GM12873 (cell line): ENCODE results near the gene RAB5B.
A peak's percentile ranks its signal among the peaks of the same experiment; 100 is the strongest.

Experiments used
- TF ChIP-seq, protein P1 (sequence below): IDR thresholded peaks from 2 replicates; pipeline ENCODE4 v1.5.1; 2012; ENCODE audit warnings: low read depth, mild to moderate bottlenecking, moderate library complexity, low read length, control low read depth; ENCODE audit not compliant: insufficient read depth; ENCODE audit errors: missing control alignments

RAB5B gene

GRCh38 chr12:56020423-56021184 is 46.7 kb downstream of the RAB5B start, which contains the start of gene IKZF4:
TSS of gene IKZF4 (plus strand) at chr12:56021043. CDS start at chr12:56021494, 451 bp downstream.
- TF ChIP-seq, protein P1, sequence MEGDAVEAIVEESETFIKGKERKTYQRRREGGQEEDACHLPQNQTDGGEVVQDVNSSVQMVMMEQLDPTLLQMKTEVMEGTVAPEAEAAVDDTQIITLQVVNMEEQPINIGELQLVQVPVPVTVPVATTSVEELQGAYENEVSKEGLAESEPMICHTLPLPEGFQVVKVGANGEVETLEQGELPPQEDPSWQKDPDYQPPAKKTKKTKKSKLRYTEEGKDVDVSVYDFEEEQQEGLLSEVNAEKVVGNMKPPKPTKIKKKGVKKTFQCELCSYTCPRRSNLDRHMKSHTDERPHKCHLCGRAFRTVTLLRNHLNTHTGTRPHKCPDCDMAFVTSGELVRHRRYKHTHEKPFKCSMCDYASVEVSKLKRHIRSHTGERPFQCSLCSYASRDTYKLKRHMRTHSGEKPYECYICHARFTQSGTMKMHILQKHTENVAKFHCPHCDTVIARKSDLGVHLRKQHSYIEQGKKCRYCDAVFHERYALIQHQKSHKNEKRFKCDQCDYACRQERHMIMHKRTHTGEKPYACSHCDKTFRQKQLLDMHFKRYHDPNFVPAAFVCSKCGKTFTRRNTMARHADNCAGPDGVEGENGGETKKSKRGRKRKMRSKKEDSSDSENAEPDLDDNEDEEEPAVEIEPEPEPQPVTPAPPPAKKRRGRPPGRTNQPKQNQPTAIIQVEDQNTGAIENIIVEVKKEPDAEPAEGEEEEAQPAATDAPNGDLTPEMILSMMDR: no peak

DNA sequence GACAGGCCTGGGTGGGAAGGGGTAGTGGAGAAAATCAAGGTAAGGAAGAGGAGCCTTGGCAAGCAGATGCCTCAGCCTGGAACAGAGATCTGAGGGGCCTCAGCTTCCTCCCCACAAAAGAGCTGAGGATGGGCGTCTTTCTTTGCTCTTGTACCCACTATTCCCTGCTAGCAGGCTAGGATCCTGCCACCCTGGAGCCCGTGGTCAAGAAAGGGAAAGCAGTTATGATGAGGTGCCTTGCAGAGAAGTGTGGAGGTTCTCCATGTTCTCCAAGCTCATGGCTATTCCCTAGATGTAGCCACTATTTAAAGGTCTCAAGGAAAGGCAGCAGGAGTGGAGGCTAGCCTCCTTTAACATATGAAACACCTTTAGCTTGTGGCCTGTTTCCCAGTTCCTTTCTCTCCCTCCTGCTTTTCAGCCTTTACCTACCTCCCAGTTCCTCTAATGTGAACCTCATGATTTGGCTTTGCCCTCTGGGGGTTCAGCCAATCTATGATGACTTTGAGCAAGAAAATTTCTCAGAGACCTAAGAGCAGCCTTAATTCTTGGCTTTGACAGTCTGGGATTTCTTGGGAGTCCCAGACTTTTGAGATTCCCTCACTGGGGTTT is 48.1 kb downstream of the RAB5B start:
- TF ChIP-seq, protein P1: no peak

DNA sequence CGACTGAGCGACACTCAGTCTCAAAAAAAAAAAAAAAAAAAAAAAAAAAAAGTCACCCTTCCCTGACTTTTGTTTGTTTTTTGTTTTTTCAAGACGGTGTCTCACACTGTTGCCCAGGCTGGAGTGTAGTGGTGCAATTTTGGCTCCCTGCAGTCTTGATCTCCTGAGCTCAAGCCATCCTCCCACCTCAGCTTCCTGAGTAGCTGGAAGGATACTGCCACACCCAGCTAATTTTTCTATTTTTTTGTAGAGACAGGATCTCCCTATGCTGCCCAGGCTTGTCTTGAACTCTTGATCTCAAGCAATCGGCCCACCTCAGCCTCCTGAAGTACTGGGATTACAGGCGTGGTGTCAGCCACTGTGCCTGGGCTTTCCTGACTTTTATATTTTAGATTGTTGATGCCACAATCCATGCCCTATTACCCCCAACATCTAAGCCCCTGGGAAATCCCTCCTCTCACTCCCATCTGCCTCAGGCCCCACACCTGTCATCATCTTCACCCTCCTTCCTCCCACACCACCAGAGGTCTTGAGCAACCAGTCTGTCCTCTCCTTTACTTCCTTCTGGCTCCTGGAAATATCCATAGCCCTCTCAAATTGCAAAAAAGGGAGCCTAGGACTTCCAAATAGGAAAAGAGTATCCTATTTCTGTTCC is 54.8 kb downstream of the RAB5B start:
- TF ChIP-seq, protein P1: no peak

DNA sequence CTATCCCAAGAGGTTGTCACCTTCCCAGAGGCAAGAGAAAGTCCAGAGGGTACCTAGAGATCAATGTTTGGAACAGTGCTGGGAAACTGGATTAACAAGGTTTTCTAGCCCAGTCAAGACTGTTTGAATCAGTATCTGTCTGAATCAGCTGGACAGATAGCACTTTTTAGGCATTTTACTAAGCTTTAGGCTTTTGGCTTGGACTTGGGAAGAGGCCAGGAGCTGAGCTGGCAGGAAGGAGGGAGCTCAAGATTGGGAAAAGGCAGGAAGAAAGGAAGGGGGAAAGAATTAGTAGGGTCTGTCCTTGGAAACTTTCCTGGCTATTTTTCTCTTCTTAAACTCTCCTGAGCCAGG is 55.3 kb downstream of the RAB5B start:
- TF ChIP-seq, protein P1: no peak

- TF ChIP-seq, protein P1: peak; percentile 75
Measured at GRCh38 chr12:56029666-56030293, 55.9 kb downstream of the RAB5B start.

DNA sequence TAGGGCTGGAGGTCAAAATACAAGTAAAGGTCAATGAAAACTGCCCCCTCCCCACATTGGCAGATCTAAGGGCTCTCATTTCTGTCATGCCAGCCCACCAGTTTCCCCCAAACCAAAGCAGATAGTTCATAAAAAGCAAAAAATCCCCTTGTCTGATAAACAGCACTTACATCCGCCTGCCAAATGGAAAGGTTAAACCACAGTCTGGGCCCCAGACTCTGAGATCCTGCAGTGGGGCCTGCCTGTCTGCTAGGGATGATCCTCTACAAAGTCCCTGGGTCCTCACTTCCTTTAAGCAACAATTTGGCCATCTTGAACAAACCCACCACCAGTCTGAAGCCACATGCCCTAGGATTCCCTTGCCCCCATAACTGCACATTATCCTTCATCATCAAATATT is 58.1 kb downstream of the RAB5B start:
- TF ChIP-seq, protein P1: no peak
